Spinal cord (tissue), 10 donors: Measurements from ENCODE around the gene ZNF429. TPM values are rescaled to one million over a fixed set of nuclear protein-coding genes. Genes with fewer than 3 reads are reported as not detected.

Source experiments
- DNase-seq, 6 donors: peaks; one replicate each; pipeline versions ENCODE4 v3.0.0 to v3.0.0-alpha.2; 2013 to 2015; ENCODE audit warnings: low spot score in 6 of 6, low read depth in 4 of 6
- H3K27ac ChIP-seq: one replicate; pipeline ENCODE4 v1.5.1; 2013; ENCODE audit warnings: low read depth, low read length, control low read depth
- H3K27me3 ChIP-seq: one replicate; pipeline ENCODE4 v1.6.1; 2013; ENCODE audit warnings: low read length; ENCODE audit not compliant: control insufficient read depth, insufficient read depth
- H3K36me3 ChIP-seq: one replicate; pipeline ENCODE4 v1.6.1; 2013; ENCODE audit warnings: low read length; ENCODE audit not compliant: control insufficient read depth, insufficient read depth
- H3K4me1 ChIP-seq: one replicate; pipeline ENCODE4 v1.6.1; 2013; ENCODE audit warnings: low read length; ENCODE audit not compliant: control insufficient read depth, insufficient read depth
- H3K4me3 ChIP-seq: one replicate; pipeline ENCODE4 v1.5.1; 2013; ENCODE audit warnings: low read depth, low read length, control low read depth
- H3K9me3 ChIP-seq: one replicate; pipeline ENCODE4 v1.6.1; 2013; ENCODE audit warnings: low read length; ENCODE audit not compliant: control insufficient read depth, insufficient read depth
- WGBS: methylation state at CpG from one replicate; pipeline ENCODE4 v1.1.5; 2013; ENCODE audit warnings: missing lambda C conversion rate; ENCODE audit not compliant: insufficient coverage; 5-methylcytosine and 5-hydroxymethylcytosine counted together
- polyA plus RNA-seq, 2 donors: library from polyadenylated mRNA; unstranded; fragments of 120-200 nt; gene quantifications; one replicate each; pipeline ENCODE4 v1.2.1, GENCODE V29; 2013; ENCODE audit not compliant: insufficient read length in 2 of 2
- total RNA-seq, 2 donors: library from RNA; depleted of rRNA in 1 of 2; stranded (reverse); fragments of 120-200 nt in 1 of 2; fragments of >200 nt in 1 of 2; gene quantifications; one replicate each; pipeline versions ENCODE4 v1.2.3 to v1.2.4, GENCODE V29; 2013 to 2014
- donor health status: healthy.

The ZNF429 gene
- total and polyA plus RNA-seq, 4 donors = 20.7 to 31.1 (median 27.1) TPM

DNA sequence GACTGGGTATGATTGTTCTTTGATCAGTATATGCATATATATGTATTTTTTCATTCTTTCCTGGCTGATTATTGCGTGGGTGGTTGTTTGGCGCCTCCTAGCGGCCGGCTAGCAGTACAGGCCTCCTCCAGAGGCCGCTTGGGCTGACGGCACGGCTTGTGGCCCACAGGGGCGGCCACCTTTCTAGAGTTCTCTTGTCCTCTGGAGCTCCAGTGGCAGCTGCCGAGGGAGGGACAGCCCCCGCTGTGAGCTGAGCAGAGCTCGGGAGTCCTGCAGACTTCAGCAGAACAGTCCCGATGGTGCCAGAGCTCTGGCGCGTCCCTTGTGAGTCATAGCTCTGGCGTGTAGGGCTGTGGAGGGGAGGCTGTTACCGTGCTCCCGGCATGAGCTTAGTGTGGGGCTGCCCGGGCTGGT, 22.5 kb upstream of the ZNF429 start:
- no peaks in the 10 kb centered on the region for H3K9me3 ChIP-seq
- no peak overlapping the region for H3K27ac ChIP-seq
- no peaks in the 10 kb centered on the region for H3K4me1 ChIP-seq
- 80% methylated on average over 17 of the region's 18 CpGs for WGBS
- no peak overlapping the region for H3K4me3 ChIP-seq
- no peaks in the 10 kb centered on the region for H3K27me3 ChIP-seq
- no peak for DNase-seq
- H3K36me3 ChIP-seq = peaks cover 3% of the 10 kb centered on the region

DNA sequence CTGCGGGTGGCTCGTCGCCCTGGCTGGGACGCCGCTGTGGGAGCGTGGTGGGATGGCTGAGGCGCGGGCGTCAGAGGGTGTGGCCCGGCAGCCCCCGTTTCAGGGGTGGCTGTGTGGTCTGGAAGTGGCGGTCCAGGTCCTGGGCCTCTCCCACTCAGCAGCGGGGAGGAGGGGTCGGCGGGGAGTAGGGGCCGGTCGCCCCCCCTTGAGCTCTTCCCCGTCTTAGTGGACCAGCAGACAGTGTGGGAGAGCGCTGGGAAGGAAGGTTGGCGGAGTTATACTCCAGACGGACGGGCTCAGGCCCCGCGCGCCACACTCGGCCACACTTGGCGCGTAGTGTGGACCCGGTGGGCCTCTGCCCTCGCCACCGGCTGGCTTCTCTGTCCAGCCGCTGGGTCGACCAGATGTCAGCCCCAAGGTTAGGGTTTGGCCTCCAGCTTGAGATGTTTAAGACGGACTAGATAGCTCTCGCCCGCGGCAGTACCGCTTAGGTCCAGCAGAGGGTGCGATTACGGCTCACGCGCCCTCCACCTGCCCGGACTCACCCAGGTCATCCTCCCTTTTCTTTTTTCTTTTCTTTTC, 21.7 kb upstream of the ZNF429 start:
- 71% methylated on average over 36 of the region's 43 CpGs for WGBS
- no peak overlapping the region for H3K4me3 ChIP-seq
- no peaks in the 10 kb centered on the region for H3K27me3 ChIP-seq
- H3K9me3 ChIP-seq = no peaks in the 10 kb centered on the region
- H3K36me3 ChIP-seq = peaks cover 3% of the 10 kb centered on the region
- no peak for DNase-seq
- H3K4me1 ChIP-seq = no peaks in the 10 kb centered on the region
- H3K27ac ChIP-seq = no peak overlapping the region

DNA sequence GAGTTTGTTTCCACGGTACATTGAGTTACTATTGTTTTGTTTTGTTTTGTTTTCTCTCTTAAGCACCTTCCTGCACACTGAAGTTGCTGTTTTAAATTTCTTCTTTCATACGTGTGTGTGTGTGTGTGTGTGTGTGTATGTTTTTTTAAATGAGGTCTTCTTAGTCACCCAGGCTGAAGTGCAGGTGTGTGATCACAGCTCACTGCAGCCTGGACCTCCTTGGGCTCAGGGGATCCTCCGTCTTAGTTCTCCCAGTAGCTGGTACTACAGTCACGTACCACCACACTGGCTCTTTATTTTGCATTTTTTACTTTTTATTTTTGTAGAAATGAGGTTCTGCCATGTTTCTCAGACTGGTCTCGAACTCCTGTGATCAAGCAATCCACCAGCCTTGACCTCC, 20.8 kb upstream of the ZNF429 start:
- Histone ChIP-seq H3K27me3 (no peaks in the 10 kb centered on the region), H3K27ac (no peak overlapping the region), H3K36me3 (peaks cover 3% of the 10 kb centered on the region), H3K4me3 (no peak overlapping the region), H3K4me1 (no peaks in the 10 kb centered on the region), H3K9me3 (no peaks in the 10 kb centered on the region)
- 90% methylated on average over 2 of the region's 5 CpGs for WGBS
- DNase-seq = no peak

DNA sequence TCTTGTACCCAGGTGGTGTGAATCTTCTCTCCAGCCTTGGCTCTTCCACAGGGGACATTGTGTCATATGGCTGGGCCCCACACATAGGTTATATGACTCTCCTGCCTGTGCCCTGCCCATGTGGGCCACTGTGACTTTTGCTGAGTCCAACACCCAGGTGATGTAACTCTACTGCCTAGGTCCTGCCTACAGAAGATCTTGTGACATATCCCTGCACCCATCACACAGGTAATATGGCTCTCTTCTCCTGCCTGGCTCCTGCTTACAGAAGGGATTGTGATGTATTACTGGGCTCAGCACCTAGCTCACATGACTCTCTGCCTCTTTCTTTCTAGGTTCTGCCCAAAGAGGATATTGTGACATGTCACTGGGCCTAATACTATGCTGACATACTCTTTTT, 19.5 kb upstream of the ZNF429 start:
- Histone ChIP-seq H3K27ac (no peak overlapping the region), H3K27me3 (no peaks in the 10 kb centered on the region), H3K4me1 (no peaks in the 10 kb centered on the region), H3K36me3 (peaks cover 3% of the 10 kb centered on the region), H3K9me3 (no peaks in the 10 kb centered on the region), H3K4me3 (no peak overlapping the region)
- DNase-seq = no peak

DNA sequence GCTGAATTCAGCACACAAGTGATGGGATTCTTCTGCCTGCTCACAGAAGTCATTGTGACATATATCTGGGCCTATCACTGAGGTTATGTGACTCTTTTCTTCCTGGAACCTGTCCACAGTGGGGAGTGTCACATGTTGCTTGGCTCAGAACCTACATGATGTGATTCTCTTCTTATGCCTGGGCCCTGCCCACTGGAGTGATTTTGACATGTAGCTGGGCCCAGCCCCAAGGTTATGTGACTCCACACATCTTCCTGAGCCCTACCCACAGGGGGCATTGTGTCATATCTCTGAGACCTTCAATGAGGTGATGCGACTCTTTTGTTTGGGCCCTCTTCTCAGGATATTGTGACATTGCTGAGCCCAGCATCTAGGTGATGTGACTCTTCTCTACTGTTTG, 17.4 kb upstream of the ZNF429 start:
- WGBS = 100% methylated on average over 1 of the region's 1 CpG
- no peak for DNase-seq
- Histone ChIP-seq H3K4me3 (no peak overlapping the region), H3K27ac (no peak overlapping the region), H3K36me3 (peaks cover 3% of the 10 kb centered on the region), H3K9me3 (no peaks in the 10 kb centered on the region), H3K4me1 (no peaks in the 10 kb centered on the region), H3K27me3 (no peaks in the 10 kb centered on the region)

DNA sequence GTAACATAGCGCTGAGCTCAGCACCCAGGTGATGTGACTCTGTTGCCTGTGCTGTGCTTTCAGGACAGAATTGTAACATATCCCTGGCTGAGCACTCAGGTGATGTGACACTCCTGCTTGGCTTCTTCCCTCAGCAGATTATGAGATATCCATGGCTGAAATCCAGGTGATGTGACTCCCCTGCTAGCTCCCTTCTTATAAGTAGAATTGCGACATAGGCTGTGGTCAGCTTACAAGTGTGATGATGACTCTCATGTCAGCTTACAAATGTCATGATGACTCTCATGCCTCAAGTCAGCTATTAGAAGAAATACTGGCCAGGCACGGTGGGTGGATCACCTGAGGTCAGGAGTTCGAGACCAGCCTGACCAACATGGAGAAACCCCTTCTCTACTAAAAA, 14.3 kb upstream of the ZNF429 start:
- H3K27me3 ChIP-seq = no peaks in the 10 kb centered on the region
- H3K27ac ChIP-seq = no peak overlapping the region
- H3K4me3 ChIP-seq = no peak overlapping the region
- 50% methylated on average over 2 of the region's 4 CpGs for WGBS
- H3K4me1 ChIP-seq = no peaks in the 10 kb centered on the region
- H3K36me3 ChIP-seq = no peaks in the 10 kb centered on the region
- no peak for DNase-seq
- no peaks in the 10 kb centered on the region for H3K9me3 ChIP-seq

DNA sequence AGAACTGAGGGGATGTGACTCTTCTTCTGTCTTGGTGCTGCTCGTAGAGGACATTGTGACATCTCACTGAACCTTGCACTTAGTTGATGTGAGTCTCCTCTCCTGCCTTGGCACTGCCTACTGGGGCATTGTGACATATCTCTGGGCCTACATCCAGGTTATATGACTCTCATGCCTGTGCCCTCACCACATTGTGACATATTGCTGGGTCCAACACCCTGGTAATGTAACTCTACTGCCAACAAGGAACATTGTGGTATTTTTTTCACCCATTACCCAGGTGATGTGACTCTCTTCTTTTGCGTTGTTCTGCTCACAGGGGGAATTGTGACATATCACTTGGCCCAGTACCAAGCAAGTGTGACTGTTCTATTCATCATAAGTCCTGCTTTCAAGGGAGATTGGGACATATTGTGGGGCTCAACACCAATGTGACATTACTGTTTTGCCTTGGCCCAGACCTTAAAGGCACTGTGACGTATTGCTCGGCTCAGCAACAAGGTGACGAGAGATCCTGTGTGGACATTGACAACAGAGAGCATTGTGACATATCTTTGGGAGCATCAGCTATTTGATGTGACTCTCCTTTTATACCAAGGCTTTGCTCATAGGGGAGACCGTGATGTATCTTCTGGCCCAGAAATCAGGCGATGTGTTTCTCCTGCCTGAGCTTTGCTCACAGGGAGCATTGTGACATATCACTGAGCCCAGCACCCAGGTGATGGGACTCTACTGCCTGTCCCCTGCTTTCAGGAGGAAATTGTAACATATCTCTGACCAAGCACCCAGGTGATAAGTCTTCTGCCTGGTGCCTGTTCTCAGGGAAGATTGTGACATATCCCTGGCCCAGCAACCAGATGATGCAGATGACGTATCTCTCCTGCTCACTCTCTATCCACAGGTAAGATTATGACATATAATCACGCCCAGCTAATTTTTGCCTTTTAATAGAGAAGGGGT, 12.2 kb upstream of the ZNF429 start:
- DNase-seq = no peak
- no peak overlapping the region for H3K4me3 ChIP-seq
- 94% methylated on average over 8 of the region's 9 CpGs for WGBS

DNA sequence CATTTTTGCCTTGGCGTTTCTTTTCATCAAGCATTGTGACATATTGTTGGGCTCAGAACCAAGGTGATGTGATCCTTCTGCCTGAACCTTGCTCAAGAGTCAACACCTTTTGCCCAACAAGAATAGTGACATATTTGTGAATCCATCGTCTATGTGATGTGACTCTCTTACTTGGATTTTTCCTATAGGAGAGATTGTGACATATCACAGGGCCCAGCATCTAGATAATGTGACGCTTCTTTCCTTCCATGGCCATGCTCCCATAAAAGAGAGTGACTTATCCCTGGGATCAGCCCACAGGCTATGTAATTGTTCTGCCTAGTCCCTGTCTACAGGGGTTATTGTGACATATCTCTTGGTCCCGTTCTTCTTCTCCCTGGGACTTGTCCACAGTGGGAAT, 8.5 kb upstream of the ZNF429 start:
- 100% methylated on average over 2 of the region's 4 CpGs for WGBS
- H3K27ac ChIP-seq = no peak overlapping the region
- no peaks in the 10 kb centered on the region for H3K9me3 ChIP-seq
- DNase-seq = no peak
- H3K4me1 ChIP-seq = no peaks in the 10 kb centered on the region
- no peaks in the 10 kb centered on the region for H3K27me3 ChIP-seq
- H3K36me3 ChIP-seq = no peaks in the 10 kb centered on the region
- no peak overlapping the region for H3K4me3 ChIP-seq

More for the DNA sequence above, 12.2 kb upstream of the ZNF429 start:
- Histone ChIP-seq H3K36me3 (no peaks in the 10 kb centered on the region), H3K27ac (no peak overlapping the region), H3K4me1 (no peaks in the 10 kb centered on the region), H3K9me3 (no peaks in the 10 kb centered on the region), H3K27me3 (no peaks in the 10 kb centered on the region)

DNA sequence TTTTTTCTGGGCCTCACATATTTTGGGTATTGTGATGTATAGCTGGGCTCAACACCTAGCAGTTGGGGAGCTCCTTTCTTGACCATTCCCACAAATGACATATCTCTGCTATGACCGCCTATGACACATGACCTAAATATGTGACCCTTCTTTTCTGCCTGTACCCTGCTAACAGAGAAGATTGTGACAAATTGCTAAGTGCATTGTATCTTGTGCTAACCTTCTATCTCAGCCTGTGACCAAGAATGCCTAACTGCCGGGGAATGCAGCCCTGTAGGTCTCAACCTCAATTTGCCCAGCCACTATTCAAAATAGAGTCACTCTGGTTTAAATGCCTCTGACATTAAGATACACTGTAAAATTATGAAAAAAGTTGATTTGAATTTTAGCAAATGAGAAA, 6.8 kb upstream of the ZNF429 start:
- Histone ChIP-seq H3K36me3 (no peaks in the 10 kb centered on the region), H3K27ac (no peak overlapping the region), H3K4me1 (no peaks in the 10 kb centered on the region), H3K9me3 (no peaks in the 10 kb centered on the region), H3K4me3 (no peak overlapping the region), H3K27me3 (no peaks in the 10 kb centered on the region)
- no CpG with 5 or more reads among the region's 2 CpGs for WGBS
- DNase-seq = no peak

DNA sequence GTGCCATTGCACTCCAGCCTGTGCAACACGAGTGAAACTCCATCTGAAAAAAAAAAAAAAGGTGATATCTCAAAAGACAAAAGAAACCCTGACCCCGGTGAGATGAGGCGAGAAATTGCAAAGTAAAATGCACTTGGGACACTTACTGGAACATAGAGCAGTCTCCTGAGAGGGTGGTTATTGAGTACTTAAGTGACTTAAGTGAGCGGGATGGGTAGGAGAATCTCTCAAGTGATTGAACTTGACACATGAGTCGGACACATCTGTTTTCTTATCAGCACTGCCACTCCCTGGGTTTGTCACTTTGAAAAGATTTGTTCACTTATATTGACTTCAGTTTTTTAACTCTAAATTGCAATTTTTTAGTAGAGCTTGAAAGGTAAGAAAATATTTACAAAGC, 2.8 kb downstream of the ZNF429 start:
- Histone ChIP-seq H3K4me1 (peaks cover 6% of the 10 kb centered on the region), H3K27me3 (no peaks in the 10 kb centered on the region), H3K9me3 (peaks cover 2% of the 10 kb centered on the region), H3K4me3 (no peak overlapping the region), H3K27ac (no peak overlapping the region), H3K36me3 (peaks cover 10% of the 10 kb centered on the region)
- WGBS = 96% methylated on average over 3 of the region's 5 CpGs
- no peak for DNase-seq
